Endothelial cell of umbilical vein (primary cell): ENCODE results near the gene GOLGA3.

Source experiments
- CTCF ChIP-seq, 2 donors: IDR thresholded peaks; 1 replicate in 1 of 2; 2 replicates in 1 of 2; pipeline ENCODE4 v1.5.1; 2011; ENCODE audit warnings: low read length in 2 of 2, mild to moderate bottlenecking in 2 of 2, moderate library complexity in 2 of 2, control low read depth in 1 of 2, inconsistent platforms in 1 of 2, low read depth in 1 of 2; ENCODE audit not compliant: insufficient read depth in 1 of 2; ENCODE audit errors: extremely low read depth in 1 of 2
- EZH2 ChIP-seq: IDR thresholded peaks from 2 replicates; pipeline ENCODE4 v1.6.1; 2012; ENCODE audit warnings: borderline replicate concordance, low read depth, mild to moderate bottlenecking, moderate library complexity, low read length, inconsistent platforms; ENCODE audit not compliant: severe bottlenecking
- JUN ChIP-seq: IDR thresholded peaks from 2 replicates; pipeline ENCODE4 v1.6.1; 2011; ENCODE audit warnings: borderline replicate concordance, low read depth; ENCODE audit not compliant: insufficient read length, insufficient read depth
- MYC ChIP-seq: IDR thresholded peaks from one replicate; pipeline ENCODE4 v1.6.1; 2011; ENCODE audit warnings: mild to moderate bottlenecking, low read depth, low read length
- POLR2A ChIP-seq: IDR thresholded peaks from 2 replicates; pipeline ENCODE4 v1.6.1; 2012; ENCODE audit warnings: low read depth, mild to moderate bottlenecking, control low read depth, low read length
- POLR2AphosphoS5 ChIP-seq: IDR thresholded peaks from 2 replicates; pipeline ENCODE4 v1.6.1; 2012; ENCODE audit warnings: low read depth, mild to moderate bottlenecking, control low read depth, low read length, moderate library complexity; ENCODE audit not compliant: insufficient read depth
- TF ChIP-seq, protein P1 (sequence below): IDR thresholded peaks from 2 replicates; pipeline ENCODE4 v1.6.1; 2011; ENCODE audit not compliant: insufficient read depth, insufficient read length

GRCh38 chr12:132736913-132737312 is 91.8 kb downstream of the GOLGA3 start:
- TF ChIP-seq CTCF (IDR thresholded peaks at IDR 0.05; ENCODE audit: extremely low read depth in 1 of 2, insufficient read depth in 1 of 2, low read depth in 1 of 2, low read length in 2 of 2) (no peak), POLR2A (no peak), EZH2 (no peak), POLR2AphosphoS5 (no peak), JUN (no peak), MYC (no peak)
- TF ChIP-seq, protein P1, sequence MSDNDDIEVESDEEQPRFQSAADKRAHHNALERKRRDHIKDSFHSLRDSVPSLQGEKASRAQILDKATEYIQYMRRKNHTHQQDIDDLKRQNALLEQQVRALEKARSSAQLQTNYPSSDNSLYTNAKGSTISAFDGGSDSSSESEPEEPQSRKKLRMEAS = no peak
